Measurements from ENCODE around the gene FN3KRP.

GRCh38 chr17:82754297-82755208, 38.0 kb downstream of the FN3KRP start:
- TF ChIP-seq, protein P1, sequence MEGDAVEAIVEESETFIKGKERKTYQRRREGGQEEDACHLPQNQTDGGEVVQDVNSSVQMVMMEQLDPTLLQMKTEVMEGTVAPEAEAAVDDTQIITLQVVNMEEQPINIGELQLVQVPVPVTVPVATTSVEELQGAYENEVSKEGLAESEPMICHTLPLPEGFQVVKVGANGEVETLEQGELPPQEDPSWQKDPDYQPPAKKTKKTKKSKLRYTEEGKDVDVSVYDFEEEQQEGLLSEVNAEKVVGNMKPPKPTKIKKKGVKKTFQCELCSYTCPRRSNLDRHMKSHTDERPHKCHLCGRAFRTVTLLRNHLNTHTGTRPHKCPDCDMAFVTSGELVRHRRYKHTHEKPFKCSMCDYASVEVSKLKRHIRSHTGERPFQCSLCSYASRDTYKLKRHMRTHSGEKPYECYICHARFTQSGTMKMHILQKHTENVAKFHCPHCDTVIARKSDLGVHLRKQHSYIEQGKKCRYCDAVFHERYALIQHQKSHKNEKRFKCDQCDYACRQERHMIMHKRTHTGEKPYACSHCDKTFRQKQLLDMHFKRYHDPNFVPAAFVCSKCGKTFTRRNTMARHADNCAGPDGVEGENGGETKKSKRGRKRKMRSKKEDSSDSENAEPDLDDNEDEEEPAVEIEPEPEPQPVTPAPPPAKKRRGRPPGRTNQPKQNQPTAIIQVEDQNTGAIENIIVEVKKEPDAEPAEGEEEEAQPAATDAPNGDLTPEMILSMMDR (IDR thresholded peaks at IDR 0.05), result no peak
- TF ChIP-seq POLR2A (IDR thresholded peaks at IDR 0.05), result no peak
